GM23338 (cell line): Measurements from ENCODE around the gene CEND1. TPM values are rescaled to one million over a fixed set of nuclear protein-coding genes. Genes with fewer than 3 reads are reported as not detected.

ENCODE experiments used
- ATAC-seq: fragments of 200-7000 bp; cut with Tn5 transposase; 3 replicates; pipeline ENCODE4 v1.9.1; 2020
- DNase-seq: peaks from one replicate; pipeline ENCODE4 v3.0.0-alpha.2; 2015; ENCODE audit warnings: low spot score
- H2AFZ ChIP-seq: fragments of 200-600 bp; sonication (generic); 2 replicates; pipeline ENCODE4 v1.8.0; 2016; ENCODE audit warnings: antibody characterized with exemption, mild to moderate bottlenecking, moderate library complexity
- H3F3A ChIP-seq: fragments of 200-600 bp; sonication (generic); replicated peaks from 2 replicates; pipeline ENCODE4 v1.8.0; 2017; ENCODE audit warnings: antibody characterized with exemption, mixed run types, low read depth
- H3K27ac ChIP-seq: fragments of 200-600 bp; sonication (generic); 2 replicates; pipeline ENCODE4 v1.6.1; 2016; ENCODE audit warnings: low read depth
- H3K27me3 ChIP-seq: fragments of 200-600 bp; sonication (generic); 2 replicates; pipeline ENCODE4 v1.8.0; 2016; ENCODE audit warnings: mild to moderate bottlenecking, mixed run types, moderate library complexity; ENCODE audit not compliant: insufficient read depth
- H3K36me3 ChIP-seq: fragments of 200-600 bp; sonication (generic); 2 replicates; pipeline ENCODE4 v1.8.0; 2016; ENCODE audit warnings: mild to moderate bottlenecking; ENCODE audit not compliant: insufficient read depth
- H3K4me1 ChIP-seq: fragments of 200-600 bp; sonication (generic); 2 replicates; pipeline ENCODE4 v1.8.0; 2016; ENCODE audit warnings: mild to moderate bottlenecking, moderate library complexity; ENCODE audit not compliant: insufficient read depth
- H3K4me2 ChIP-seq: fragments of 200-600 bp; sonication (generic); 2 replicates; pipeline ENCODE4 v1.7.1; 2017; ENCODE audit warnings: mixed run types
- H3K4me3 ChIP-seq: fragments of 200-600 bp; sonication (generic); 2 replicates; pipeline ENCODE4 v1.6.1; 2016; ENCODE audit warnings: mixed run types
- H3K79me2 ChIP-seq: fragments of 200-600 bp; sonication (generic); replicated peaks from 2 replicates; pipeline ENCODE4 v1.8.0; 2017; ENCODE audit warnings: mild to moderate bottlenecking; ENCODE audit not compliant: insufficient read depth
- H3K9me2 ChIP-seq: fragments of 200-600 bp; sonication (generic); 2 replicates; pipeline ENCODE4 v1.8.0; 2017; ENCODE audit not compliant: insufficient read depth
- H4K20me1 ChIP-seq: fragments of 200-600 bp; sonication (generic); replicated peaks from 2 replicates; pipeline ENCODE4 v1.8.0; 2017; ENCODE audit warnings: mild to moderate bottlenecking; ENCODE audit not compliant: insufficient read depth
- H3K27ac Mint-ChIP-seq: 2 replicates; pipeline ENCODE4 v1.8.0; 2020; ENCODE audit warnings: inconsistent platforms, mild to moderate bottlenecking, moderate library complexity, mixed read lengths
- H3K27me3 Mint-ChIP-seq: 3 replicates; pipeline ENCODE4 v1.8.0; 2022; ENCODE audit warnings: low read depth, mild to moderate bottlenecking, moderate library complexity, mixed read lengths, inconsistent platforms; ENCODE audit not compliant: insufficient read depth, poor library complexity
- H3K36me3 Mint-ChIP-seq: 3 replicates; pipeline ENCODE4 v1.8.0; 2021; ENCODE audit warnings: low read depth, mild to moderate bottlenecking, inconsistent platforms, moderate library complexity, mixed read lengths
- H3K4me1 Mint-ChIP-seq: 3 replicates; pipeline ENCODE4 v1.8.0; 2020; ENCODE audit warnings: mild to moderate bottlenecking, inconsistent platforms, mixed read lengths
- H3K4me3 Mint-ChIP-seq: 3 replicates; pipeline ENCODE4 v1.8.0; 2021; ENCODE audit warnings: moderate library complexity, mild to moderate bottlenecking, inconsistent platforms, mixed read lengths
- H3K9me3 Mint-ChIP-seq: 3 replicates; pipeline ENCODE4 v1.8.0; 2020; ENCODE audit warnings: moderate library complexity, mild to moderate bottlenecking, inconsistent platforms, mixed read lengths
- EZH2 ChIP-seq: fragments of 200-600 bp; sonication (generic); IDR thresholded peaks from one replicate; pipeline ENCODE4 v1.8.0; 2017; ENCODE audit warnings: antibody characterized with exemption, mild to moderate bottlenecking, low read depth; ENCODE audit not compliant: unreplicated experiment
- JUNB ChIP-seq: IDR thresholded peaks from one replicate; pipeline ENCODE4 v1.6.1; 2016; ENCODE audit warnings: antibody characterized with exemption; ENCODE audit not compliant: unreplicated experiment
- NANOG ChIP-seq: IDR thresholded peaks from 2 replicates; pipeline ENCODE4 v1.6.1; 2016; ENCODE audit warnings: antibody characterized with exemption, borderline replicate concordance
- POLR2AphosphoS5 ChIP-seq: IDR thresholded peaks from 2 replicates; pipeline ENCODE4 v1.6.1; 2016; ENCODE audit warnings: antibody characterized with exemption, low read depth
- ZNF331 ChIP-seq: fragments of 250-450 bp; sonication (Bioruptor Pico); IDR thresholded peaks from 2 replicates; pipeline ENCODE4 v1.5.0; 2020; ENCODE audit warnings: low read depth, mild to moderate bottlenecking, moderate library complexity
- polyA plus RNA-seq: library from polyadenylated mRNA; unstranded; fragments of >200 nt; fragmentation: Nextera tagmentation; extraction: Ambion mirVana; gene quantifications from 2 replicates; pipeline ENCODE4 v1.2.1, GENCODE V29; 2016
- total RNA-seq: library from RNA; depleted of rRNA; stranded (reverse); fragments of >200 nt; shearing (Covaris generic); gene quantifications from 2 replicates; pipeline ENCODE4 v1.2.3, GENCODE V29; 2014
- TF ChIP-seq, protein P1 (sequence below): IDR thresholded peaks from 2 replicates; pipeline ENCODE4 v1.6.1; 2016; ENCODE audit warnings: antibody characterized with exemption
- TF ChIP-seq, protein P2 (sequence below), 2 experiments: fragments of 200-600 bp in 1 of 2; sonication (generic) in 1 of 2; conservative IDR thresholded peaks; 2 replicates each; pipeline versions ENCODE4 v1.5.1 to v1.6.1; 2016 to 2017; ENCODE audit warnings: antibody characterized with exemption in 2 of 2, low read depth in 2 of 2, mild to moderate bottlenecking in 2 of 2, moderate library complexity in 1 of 2

CEND1 gene
- total and polyA plus RNA-seq, 2 experiments from 2014 or later: 4.8 to 5.5 TPM

DNA sequence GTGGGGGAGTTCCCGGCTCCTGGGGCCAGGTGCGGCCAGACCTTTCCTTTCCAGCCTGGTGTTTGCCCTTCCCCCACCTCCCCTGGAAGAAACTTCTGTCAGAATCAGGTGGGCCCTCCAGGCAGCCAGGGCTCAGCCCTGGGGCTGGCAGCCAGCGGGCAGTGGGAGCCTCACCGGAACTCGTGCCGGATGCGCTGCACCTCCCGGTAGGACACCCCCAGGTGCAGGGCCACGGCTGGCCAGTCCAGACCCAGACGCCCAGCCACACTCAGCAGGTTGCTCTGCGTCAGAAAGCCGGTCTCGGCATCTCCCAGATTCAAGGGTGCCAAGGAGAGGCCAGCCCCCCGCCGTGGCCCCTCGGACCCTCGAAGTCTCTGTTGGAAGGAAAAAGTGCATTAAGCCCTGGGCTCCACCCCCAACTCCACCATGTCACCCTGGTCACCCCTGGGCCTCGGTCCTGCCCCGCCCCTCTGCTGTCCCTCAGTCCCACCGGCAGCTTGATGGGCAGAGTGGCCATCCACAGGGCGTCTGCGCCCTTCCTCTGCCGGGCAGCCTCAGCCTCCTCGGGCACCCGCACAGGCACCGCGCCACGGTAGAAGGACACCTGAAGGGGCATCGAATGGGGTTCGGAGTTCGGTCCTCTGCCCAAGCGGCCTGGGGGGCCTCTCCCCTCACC is 9.9 kb upstream of the CEND1 start:
- H3K27me3 Mint-ChIP-seq: peaks cover 11% of the 10 kb centered on the region

DNA sequence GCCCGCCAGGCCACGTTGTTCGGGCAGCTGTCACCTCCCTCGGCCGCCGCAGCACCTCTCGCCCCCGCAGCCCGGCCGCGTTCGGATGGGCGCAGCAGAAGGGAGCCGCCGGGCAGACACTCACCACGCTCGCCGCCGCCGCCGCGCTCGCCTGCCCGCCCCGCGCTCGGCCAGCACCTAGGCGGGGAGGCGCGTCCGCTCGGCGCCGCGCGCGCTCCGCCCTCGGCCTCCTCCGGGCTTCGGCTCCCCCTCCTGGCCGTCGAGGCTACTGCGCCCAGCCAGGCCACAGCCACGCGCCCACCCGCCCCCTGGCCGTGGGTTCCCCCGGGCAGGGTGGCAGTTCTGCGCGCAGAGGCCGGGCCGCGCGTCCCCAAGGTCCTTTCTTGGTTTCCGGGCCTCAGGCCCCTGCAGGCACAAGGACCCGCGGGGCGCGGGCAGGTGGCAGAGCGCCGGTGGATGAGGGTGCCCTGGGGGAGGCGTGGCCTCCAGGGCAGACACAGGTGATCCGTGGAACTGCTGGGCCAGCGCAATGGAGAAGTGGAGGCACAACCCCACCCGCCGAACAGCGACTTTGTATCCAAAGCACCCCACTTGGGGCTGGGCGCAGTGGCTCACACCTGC is 8.3 kb upstream of the CEND1 start, which contains the start of gene SLC25A22:
SLC25A22 (minus strand) TSS at position 189 of the 621 bp plus-strand sequence. CDS start 3,275 bp downstream, outside the sequence.
- TF ChIP-seq, protein P1, sequence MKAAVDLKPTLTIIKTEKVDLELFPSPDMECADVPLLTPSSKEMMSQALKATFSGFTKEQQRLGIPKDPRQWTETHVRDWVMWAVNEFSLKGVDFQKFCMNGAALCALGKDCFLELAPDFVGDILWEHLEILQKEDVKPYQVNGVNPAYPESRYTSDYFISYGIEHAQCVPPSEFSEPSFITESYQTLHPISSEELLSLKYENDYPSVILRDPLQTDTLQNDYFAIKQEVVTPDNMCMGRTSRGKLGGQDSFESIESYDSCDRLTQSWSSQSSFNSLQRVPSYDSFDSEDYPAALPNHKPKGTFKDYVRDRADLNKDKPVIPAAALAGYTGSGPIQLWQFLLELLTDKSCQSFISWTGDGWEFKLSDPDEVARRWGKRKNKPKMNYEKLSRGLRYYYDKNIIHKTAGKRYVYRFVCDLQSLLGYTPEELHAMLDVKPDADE: no peak
- TF ChIP-seq, protein P2, sequence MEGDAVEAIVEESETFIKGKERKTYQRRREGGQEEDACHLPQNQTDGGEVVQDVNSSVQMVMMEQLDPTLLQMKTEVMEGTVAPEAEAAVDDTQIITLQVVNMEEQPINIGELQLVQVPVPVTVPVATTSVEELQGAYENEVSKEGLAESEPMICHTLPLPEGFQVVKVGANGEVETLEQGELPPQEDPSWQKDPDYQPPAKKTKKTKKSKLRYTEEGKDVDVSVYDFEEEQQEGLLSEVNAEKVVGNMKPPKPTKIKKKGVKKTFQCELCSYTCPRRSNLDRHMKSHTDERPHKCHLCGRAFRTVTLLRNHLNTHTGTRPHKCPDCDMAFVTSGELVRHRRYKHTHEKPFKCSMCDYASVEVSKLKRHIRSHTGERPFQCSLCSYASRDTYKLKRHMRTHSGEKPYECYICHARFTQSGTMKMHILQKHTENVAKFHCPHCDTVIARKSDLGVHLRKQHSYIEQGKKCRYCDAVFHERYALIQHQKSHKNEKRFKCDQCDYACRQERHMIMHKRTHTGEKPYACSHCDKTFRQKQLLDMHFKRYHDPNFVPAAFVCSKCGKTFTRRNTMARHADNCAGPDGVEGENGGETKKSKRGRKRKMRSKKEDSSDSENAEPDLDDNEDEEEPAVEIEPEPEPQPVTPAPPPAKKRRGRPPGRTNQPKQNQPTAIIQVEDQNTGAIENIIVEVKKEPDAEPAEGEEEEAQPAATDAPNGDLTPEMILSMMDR (conservative IDR thresholded peaks at IDR 0.05; ENCODE audit: low read depth in 2 of 2): peak; percentile 61 to 73
- peak; percentile 30; the same call in 1 of the 2 replicates for TF ChIP-seq POLR2AphosphoS5
- ATAC-seq (peak; percentile 61), DNase-seq (peak; percentile 90)
- no peaks in the 10 kb centered on the region for H3K9me2 ChIP-seq
- H4K20me1 ChIP-seq: no peaks in the 10 kb centered on the region
- H3K36me3 Mint-ChIP-seq: peaks cover 6% of the 10 kb centered on the region; the same call in 1 of the 3 replicates
- no peaks in the 10 kb centered on the region for H3K27me3 ChIP-seq
- no peak within 1 kb of the TSS for H3K27ac Mint-ChIP-seq
- H3K4me1 Mint-ChIP-seq: peaks cover 16% of the 10 kb centered on the region; the same call in 2 of the 3 replicates
- H3K27ac ChIP-seq: peak within 1 kb of the TSS; percentile 69; the same call in 1 of the 2 replicates
- no peaks in the 10 kb centered on the region for H3K36me3 ChIP-seq
- peak within 1 kb of the TSS; percentile 86 for H3K4me3 ChIP-seq
- H3K4me2 ChIP-seq: peak within 1 kb of the TSS; percentile 95
- H2AFZ ChIP-seq: peak within 1 kb of the TSS; percentile 52; the same call in 1 of the 2 replicates
- H3K9me3 Mint-ChIP-seq: no peaks in the 10 kb centered on the region
- H3K27me3 Mint-ChIP-seq: peaks cover 5% of the 10 kb centered on the region
- peaks cover 14% of the 10 kb centered on the region for H3F3A ChIP-seq
- peaks cover 8% of the 10 kb centered on the region; the same call in 1 of the 2 replicates for H3K4me1 ChIP-seq
- no peaks in the 10 kb centered on the region; the same call in 1 of the 2 replicates for H3K79me2 ChIP-seq
- peak within 1 kb of the TSS; percentile 81 for H3K4me3 Mint-ChIP-seq

More for the DNA sequence above, 9.9 kb upstream of the CEND1 start:
- peaks cover 15% of the 10 kb centered on the region; the same call in 1 of the 2 replicates for H3K4me1 ChIP-seq
- ATAC-seq: no peak
- Mint-ChIP-seq H3K4me3 (no peak overlapping the region), H3K36me3 (peaks cover 2% of the 10 kb centered on the region; the same call in 1 of the 3 replicates), H3K4me1 (peaks cover 14% of the 10 kb centered on the region; the same call in 2 of the 3 replicates), H3K27ac (no peak overlapping the region), H3K9me3 (no peaks in the 10 kb centered on the region)
- H3K4me3 ChIP-seq: no peak overlapping the region
- H4K20me1 ChIP-seq: no peaks in the 10 kb centered on the region
- H3K27ac ChIP-seq: no peak overlapping the region
- H2AFZ ChIP-seq: no peak overlapping the region
- no peaks in the 10 kb centered on the region for H3K9me2 ChIP-seq
- H3F3A ChIP-seq: peaks cover 14% of the 10 kb centered on the region; the same call in 1 of the 2 replicates
- no peak overlapping the region for H3K4me2 ChIP-seq
- H3K27me3 ChIP-seq: no peaks in the 10 kb centered on the region
- TF ChIP-seq NANOG: no peak
- TF ChIP-seq ZNF331: no peak
- no peak for TF ChIP-seq EZH2
- TF ChIP-seq, protein P2 (conservative IDR thresholded peaks at IDR 0.05; ENCODE audit: low read depth in 2 of 2): no peak
- TF ChIP-seq POLR2AphosphoS5: no peak
- TF ChIP-seq JUNB: no peak
- no peak for DNase-seq
- H3K36me3 ChIP-seq: no peaks in the 10 kb centered on the region
- no peaks in the 10 kb centered on the region; the same call in 1 of the 2 replicates for H3K79me2 ChIP-seq
